ENCODE measurements around the gene SLC17A7.
A peak's percentile ranks its signal among the peaks of the same experiment; 100 is the strongest.

SLC17A7 gene

GRCh38 chr19:49427855-49428546, 13.3 kb downstream of the SLC17A7 start:
- peak; percentile 35 for DNase-seq (ENCODE audit: low spot score)

GRCh38 chr19:49427339-49427738, 14.0 kb downstream of the SLC17A7 start:
- no peak for DNase-seq (ENCODE audit: low spot score)

- DNase-seq (ENCODE audit: low spot score) = no peak
Observed at GRCh38 chr19:49425922-49426592, 15.3 kb downstream of the SLC17A7 start.

GRCh38 chr19:49425178-49425577, 16.1 kb downstream of the SLC17A7 start, which contains the start of gene GFY:
TSS of gene GFY (plus strand) at chr19:49425388. CDS start at chr19:49426431, 1,043 bp downstream.
- DNase-seq (ENCODE audit: low spot score) = no peak

- DNase-seq (ENCODE audit: low spot score) = no peak
Observed at GRCh38 chr19:49423985-49424303, 17.4 kb downstream of the SLC17A7 start.

GRCh38 chr19:49423071-49423984, 18.0 kb downstream of the SLC17A7 start, which contains the start of gene PTH2:
TSS of gene PTH2 (minus strand) at chr19:49423441. CDS start at chr19:49423339, 102 bp downstream.
- no peak for DNase-seq (ENCODE audit: low spot score)

- peak; percentile 45 for DNase-seq (ENCODE audit: low spot score)
Observed at GRCh38 chr19:49422407-49423070, 18.8 kb downstream of the SLC17A7 start.

- DNase-seq (ENCODE audit: low spot score) = no peak
Observed at GRCh38 chr19:49421878-49422202, 19.5 kb downstream of the SLC17A7 start.

- DNase-seq (ENCODE audit: low spot score) = peak; percentile 90
Observed at GRCh38 chr19:49421039-49421877, 20.1 kb downstream of the SLC17A7 start.

- DNase-seq (ENCODE audit: low spot score) = no peak
Observed at GRCh38 chr19:49420227-49420626, 21.1 kb downstream of the SLC17A7 start.

- no peak for DNase-seq (ENCODE audit: low spot score)
Observed at GRCh38 chr19:49419173-49419572, 22.2 kb downstream of the SLC17A7 start.

GRCh38 chr19:49418511-49418910, 22.8 kb downstream of the SLC17A7 start:
- no peak for DNase-seq (ENCODE audit: low spot score)

- no peak for DNase-seq (ENCODE audit: low spot score)
Observed at GRCh38 chr19:49417088-49417487, 24.2 kb downstream of the SLC17A7 start.

GRCh38 chr19:49415810-49416200, 25.5 kb downstream of the SLC17A7 start:
- DNase-seq (ENCODE audit: low spot score) = no peak

- no peak for DNase-seq (ENCODE audit: low spot score)
Observed at GRCh38 chr19:49415102-49415809, 26.1 kb downstream of the SLC17A7 start.

- no peak for DNase-seq (ENCODE audit: low spot score)
Observed at GRCh38 chr19:49414256-49414655, 27.1 kb downstream of the SLC17A7 start.

GRCh38 chr19:49413348-49413747, 28.0 kb downstream of the SLC17A7 start:
- DNase-seq (ENCODE audit: low spot score) = no peak

- DNase-seq (ENCODE audit: low spot score) = no peak
Observed at GRCh38 chr19:49411681-49412326, 29.5 kb downstream of the SLC17A7 start.

- no peak for DNase-seq (ENCODE audit: low spot score)
Observed at GRCh38 chr19:49409441-49410029, 31.8 kb downstream of the SLC17A7 start.

Measured in GM03348 (cell line).